Stimulated activated CD8-positive, alpha-beta memory T cell treated with anti-CD3 and anti-CD28 coated beads, Interleukin-2, amount 100 ng/mL, for 48 hours (primary cell): ENCODE data around the gene LFNG.

ENCODE experiments used
- DNase-seq, 2 donors: peaks; one replicate each; pipeline ENCODE4 v3.0.0-alpha.2; 2020; ENCODE audit warnings: low read depth in 2 of 2

Gene LFNG

GRCh38 chr7:2570021-2570420, 50.4 kb downstream of the LFNG start:
- no peak for DNase-seq

- DNase-seq, result no peak
Observed at GRCh38 chr7:2571409-2571808, 51.8 kb downstream of the LFNG start.

- no peak for DNase-seq
Observed at GRCh38 chr7:2572101-2572842, 52.7 kb downstream of the LFNG start.

GRCh38 chr7:2573761-2574160, 54.2 kb downstream of the LFNG start:
- no peak for DNase-seq

- no peak for DNase-seq
Observed at GRCh38 chr7:2575046-2575732, 55.6 kb downstream of the LFNG start.

GRCh38 chr7:2575733-2576340, 56.3 kb downstream of the LFNG start:
- no peak for DNase-seq

- DNase-seq, result no peak
Observed at GRCh38 chr7:2576742-2577491, 57.3 kb downstream of the LFNG start.
